Suprapubic skin (tissue), 4 donors: Measurements from ENCODE around the gene GINS1. TPM values are rescaled to one million over a fixed set of nuclear protein-coding genes. Genes with fewer than 3 reads are reported as not detected.
A peak's percentile ranks its signal among the peaks of the same experiment; 100 is the strongest.

Experiments
- DNase-seq, 2 donors: peaks; one replicate each; pipeline ENCODE4 v3.0.0-alpha.2; 2019; ENCODE audit warnings: low spot score in 2 of 2
- H3K27ac ChIP-seq: fragments of 200-600 bp; sonication (generic); one replicate; pipeline ENCODE4 v1.5.1; 2019
- H3K27me3 ChIP-seq: fragments of 200-600 bp; sonication (generic); one replicate; pipeline ENCODE4 v1.5.1; 2019
- H3K36me3 ChIP-seq: fragments of 200-600 bp; sonication (generic); one replicate; pipeline ENCODE4 v1.5.1; 2019
- H3K4me1 ChIP-seq: fragments of 200-600 bp; sonication (generic); one replicate; pipeline ENCODE4 v1.5.1; 2019
- H3K4me3 ChIP-seq: fragments of 200-600 bp; sonication (generic); one replicate; pipeline ENCODE4 v1.5.1; 2019; ENCODE audit warnings: mild to moderate bottlenecking
- H3K9me3 ChIP-seq: fragments of 200-600 bp; sonication (generic); one replicate; pipeline ENCODE4 v1.5.1; 2019
- EP300 ChIP-seq: sonication (generic); formaldehyde crosslinking; IDR thresholded peaks from one replicate; pipeline ENCODE4 v1.6.1; 2017; ENCODE audit warnings: antibody characterized with exemption
- POLR2A ChIP-seq, 2 donors: fragments of 450-650 bp; IDR thresholded peaks; one replicate each; pipeline ENCODE4 v1.6.1; 2017; ENCODE audit warnings: antibody characterized with exemption in 2 of 2, mild to moderate bottlenecking in 2 of 2, moderate library complexity in 2 of 2
- POLR2AphosphoS5 ChIP-seq, 3 donors: sonication (generic); formaldehyde crosslinking; IDR thresholded peaks; one replicate each; pipeline ENCODE4 v1.6.1; 2017; ENCODE audit warnings: antibody characterized with exemption in 3 of 3
- WGBS: methylation state at CpG from one replicate; pipeline ENCODE4 v1.1.5; 2018; 5-methylcytosine and 5-hydroxymethylcytosine counted together
- total RNA-seq, 4 donors: library from RNA; depleted of rRNA; stranded (reverse); fragments of >200 nt; gene quantifications; one replicate each; pipeline ENCODE4 v1.1.0, GENCODE V29; 2016
- TF ChIP-seq, protein P1 (sequence below), 2 donors: fragments of 200-600 bp in 1 of 2; fragments of 450-650 bp in 1 of 2; sonication (generic) in 1 of 2; IDR thresholded peaks; one replicate each; pipeline ENCODE4 v1.5.1; 2016 to 2019; ENCODE audit warnings: antibody characterized with exemption in 2 of 2, mild to moderate bottlenecking in 1 of 2, moderate library complexity in 1 of 2

Gene GINS1
- total RNA-seq, 4 donors from 2014 or later, result 2.4 to 3.6 (median 2.6) TPM

DNA sequence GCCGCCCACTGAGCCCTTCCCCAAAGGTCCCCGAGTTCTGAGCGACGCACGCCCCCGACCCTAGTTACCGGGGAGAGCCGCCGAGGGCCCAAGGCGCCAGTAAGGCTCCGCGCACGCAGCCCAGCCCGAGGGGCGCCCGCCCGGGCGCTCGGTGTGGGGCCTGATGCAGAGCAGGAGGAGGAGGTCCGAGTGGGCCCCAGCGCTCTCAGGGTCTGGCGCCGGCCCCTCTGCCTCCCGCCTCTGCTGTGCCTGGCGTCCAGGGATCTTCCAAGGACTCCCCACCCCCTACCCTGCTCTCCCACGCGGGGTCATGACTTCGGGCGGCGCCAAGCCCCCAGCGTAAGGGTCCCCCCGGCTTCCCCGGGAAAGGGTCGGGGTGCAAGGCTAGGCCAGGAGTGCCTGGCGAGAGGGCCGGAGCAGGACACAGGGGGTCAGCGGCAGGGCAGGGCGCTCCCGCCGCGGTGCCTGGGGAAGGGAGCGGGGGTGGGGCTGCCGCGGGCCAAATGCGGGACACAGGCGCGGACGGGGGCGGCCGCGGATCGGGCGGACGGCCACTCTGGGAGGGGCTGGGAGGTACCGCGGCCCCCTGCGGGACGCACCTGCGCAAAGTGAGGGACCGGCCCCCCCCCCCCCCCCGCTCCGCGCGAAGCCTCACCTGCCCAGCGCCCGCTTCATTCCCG lies 17.5 kb upstream of the GINS1 start:
- TF ChIP-seq POLR2AphosphoS5 (IDR thresholded peaks at IDR 0.05), result no peak
- TF ChIP-seq, protein P1, sequence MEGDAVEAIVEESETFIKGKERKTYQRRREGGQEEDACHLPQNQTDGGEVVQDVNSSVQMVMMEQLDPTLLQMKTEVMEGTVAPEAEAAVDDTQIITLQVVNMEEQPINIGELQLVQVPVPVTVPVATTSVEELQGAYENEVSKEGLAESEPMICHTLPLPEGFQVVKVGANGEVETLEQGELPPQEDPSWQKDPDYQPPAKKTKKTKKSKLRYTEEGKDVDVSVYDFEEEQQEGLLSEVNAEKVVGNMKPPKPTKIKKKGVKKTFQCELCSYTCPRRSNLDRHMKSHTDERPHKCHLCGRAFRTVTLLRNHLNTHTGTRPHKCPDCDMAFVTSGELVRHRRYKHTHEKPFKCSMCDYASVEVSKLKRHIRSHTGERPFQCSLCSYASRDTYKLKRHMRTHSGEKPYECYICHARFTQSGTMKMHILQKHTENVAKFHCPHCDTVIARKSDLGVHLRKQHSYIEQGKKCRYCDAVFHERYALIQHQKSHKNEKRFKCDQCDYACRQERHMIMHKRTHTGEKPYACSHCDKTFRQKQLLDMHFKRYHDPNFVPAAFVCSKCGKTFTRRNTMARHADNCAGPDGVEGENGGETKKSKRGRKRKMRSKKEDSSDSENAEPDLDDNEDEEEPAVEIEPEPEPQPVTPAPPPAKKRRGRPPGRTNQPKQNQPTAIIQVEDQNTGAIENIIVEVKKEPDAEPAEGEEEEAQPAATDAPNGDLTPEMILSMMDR (IDR thresholded peaks at IDR 0.05), result no peak
- no peak for TF ChIP-seq POLR2A (IDR thresholded peaks at IDR 0.05)
- TF ChIP-seq EP300, result no peak
- H3K27ac ChIP-seq, result peak overlapping the region; percentile 94
- no peaks in the 10 kb centered on the region for H3K36me3 ChIP-seq
- no CpG with 5 or more reads among the region's 67 CpGs for WGBS
- H3K9me3 ChIP-seq, result no peaks in the 10 kb centered on the region
- peaks cover 19% of the 10 kb centered on the region for H3K4me1 ChIP-seq
- no peaks in the 10 kb centered on the region for H3K27me3 ChIP-seq
- DNase-seq, result peak; percentile 76 to 81
- peak overlapping the region; percentile 90 for H3K4me3 ChIP-seq

DNA sequence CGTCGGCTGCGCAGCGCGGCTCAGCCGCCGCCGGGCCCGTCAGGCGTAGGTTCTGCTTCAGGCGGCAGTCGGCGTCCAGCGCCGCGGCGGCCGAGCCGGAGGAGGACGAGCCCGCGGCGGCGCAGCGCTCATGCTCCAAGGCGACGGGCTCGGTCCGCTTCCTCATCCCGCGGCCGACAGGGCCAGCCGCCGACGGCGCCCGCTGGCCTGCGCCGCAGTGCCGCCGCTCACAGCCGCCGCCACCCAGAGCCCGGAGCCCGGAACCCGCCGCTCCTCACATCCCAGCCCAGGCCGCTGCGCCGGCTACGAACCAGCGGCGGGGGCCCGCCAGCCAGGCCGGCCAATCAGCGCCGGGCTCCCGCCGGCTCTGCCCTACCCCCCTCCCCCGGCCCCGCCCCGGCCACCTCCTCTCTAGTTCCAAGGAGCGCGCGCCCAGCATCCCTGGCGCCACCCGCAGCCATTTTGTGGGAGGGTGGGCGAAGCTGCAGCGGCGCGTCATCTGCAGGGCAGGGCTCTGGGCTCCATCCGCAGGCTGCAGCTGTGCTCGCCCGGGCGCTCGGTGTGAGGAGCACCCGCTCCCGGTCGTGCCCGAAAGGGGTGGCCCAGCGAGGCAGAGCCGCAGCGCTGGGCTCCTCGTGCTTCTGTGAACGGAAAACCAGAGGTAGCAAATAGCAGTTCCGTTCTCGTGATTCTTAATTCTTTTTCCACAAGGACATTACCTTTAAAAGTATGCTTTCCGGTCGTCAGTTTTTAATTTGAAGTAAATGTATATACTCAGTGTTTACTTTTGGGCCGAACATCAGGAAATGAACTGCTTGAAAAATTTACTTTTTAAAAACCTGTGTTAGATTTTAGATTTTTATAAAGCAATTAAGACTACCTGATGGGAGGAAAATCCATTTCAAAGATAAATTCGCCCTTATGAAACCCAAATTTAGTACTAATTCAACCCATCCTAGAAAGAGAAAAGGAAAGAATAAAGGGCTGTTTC lies 16.6 kb upstream of the GINS1 start, which contains the start of gene ABHD12:
ABHD12 (minus strand) TSS at position 298 of the 991 bp plus-strand sequence; CDS start at position 166, 132 bp downstream.
- 1% methylated on average over 28 of the region's 91 CpGs for WGBS
- H3K36me3 ChIP-seq, result no peaks in the 10 kb centered on the region

DNA sequence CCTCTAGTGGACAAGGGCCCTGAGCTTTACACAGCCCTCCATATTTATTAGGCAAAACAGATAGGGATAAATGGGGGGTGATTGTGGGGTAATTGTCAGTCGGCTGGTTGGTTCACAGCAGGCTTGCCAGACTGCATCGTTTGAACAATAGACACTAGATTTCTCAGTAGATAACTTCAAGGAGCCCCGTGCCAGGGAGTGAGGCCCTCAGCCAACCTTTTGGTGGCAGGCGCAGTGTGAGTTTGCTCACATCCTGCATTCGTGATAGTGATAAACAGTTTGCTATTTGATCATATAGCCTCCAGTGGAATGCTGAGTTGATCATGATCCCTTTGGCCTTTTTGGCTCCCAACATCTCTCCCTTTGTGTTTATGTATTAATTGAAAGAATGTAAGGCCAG lies 13.2 kb upstream of the GINS1 start:
- WGBS, result 22% methylated on average over 5 of the region's 5 CpGs
- H3K4me1 ChIP-seq, result peaks cover 34% of the 10 kb centered on the region
- no peaks in the 10 kb centered on the region for H3K9me3 ChIP-seq
- no peak overlapping the region for H3K27ac ChIP-seq
- H3K27me3 ChIP-seq, result no peaks in the 10 kb centered on the region
- no peak for DNase-seq
- TF ChIP-seq POLR2A (IDR thresholded peaks at IDR 0.05), result no peak
- no peak for TF ChIP-seq POLR2AphosphoS5 (IDR thresholded peaks at IDR 0.05)
- TF ChIP-seq EP300, result no peak
- TF ChIP-seq, protein P1 (IDR thresholded peaks at IDR 0.05), result no peak
- H3K36me3 ChIP-seq, result no peaks in the 10 kb centered on the region
- H3K4me3 ChIP-seq, result no peak overlapping the region

More for the DNA sequence above, 16.6 kb upstream of the GINS1 start, which contains the start of gene ABHD12:
- H3K4me3 ChIP-seq, result peak within 1 kb of the TSS; percentile 90
- no peaks in the 10 kb centered on the region for H3K27me3 ChIP-seq
- H3K27ac ChIP-seq, result peak within 1 kb of the TSS; percentile 94
- no peaks in the 10 kb centered on the region for H3K9me3 ChIP-seq
- DNase-seq, result peak; percentile 96 to 98
- H3K4me1 ChIP-seq, result peaks cover 19% of the 10 kb centered on the region
- TF ChIP-seq, protein P1 (IDR thresholded peaks at IDR 0.05), result no peak
- TF ChIP-seq POLR2A (IDR thresholded peaks at IDR 0.05) (peak; percentile 46 to 53), EP300 (no peak), POLR2AphosphoS5 (IDR thresholded peaks at IDR 0.05) (peak in 1 of 3 donors; percentile 70)

DNA sequence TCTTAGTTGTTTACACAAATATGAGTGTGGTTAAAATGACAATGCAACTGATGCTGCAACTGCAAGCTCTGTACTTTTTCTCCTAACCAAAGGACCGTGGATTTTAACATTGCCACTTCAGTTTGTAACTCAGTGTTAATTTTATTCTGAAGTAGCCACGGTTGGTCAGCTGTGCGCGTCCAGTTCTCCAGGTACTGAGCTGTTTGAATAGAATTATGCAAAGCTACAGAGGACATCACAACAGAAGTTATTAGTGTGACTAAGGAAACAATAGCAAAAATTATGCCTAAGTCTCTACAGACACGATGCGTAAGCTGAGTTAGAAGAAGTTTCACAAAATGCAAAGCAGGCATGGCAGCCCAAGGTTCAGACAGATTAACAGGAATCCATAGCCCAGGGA lies 12.5 kb upstream of the GINS1 start:
- WGBS, result 88% methylated on average over 6 of the region's 6 CpGs
- Histone ChIP-seq H3K4me1 (peaks cover 27% of the 10 kb centered on the region), H3K27me3 (no peaks in the 10 kb centered on the region), H3K9me3 (no peaks in the 10 kb centered on the region), H3K36me3 (no peaks in the 10 kb centered on the region), H3K4me3 (no peak overlapping the region), H3K27ac (no peak overlapping the region)
- no peak for DNase-seq
- TF ChIP-seq POLR2A (IDR thresholded peaks at IDR 0.05) (no peak), EP300 (no peak), POLR2AphosphoS5 (IDR thresholded peaks at IDR 0.05) (no peak)
- TF ChIP-seq, protein P1 (IDR thresholded peaks at IDR 0.05), result no peak

DNA sequence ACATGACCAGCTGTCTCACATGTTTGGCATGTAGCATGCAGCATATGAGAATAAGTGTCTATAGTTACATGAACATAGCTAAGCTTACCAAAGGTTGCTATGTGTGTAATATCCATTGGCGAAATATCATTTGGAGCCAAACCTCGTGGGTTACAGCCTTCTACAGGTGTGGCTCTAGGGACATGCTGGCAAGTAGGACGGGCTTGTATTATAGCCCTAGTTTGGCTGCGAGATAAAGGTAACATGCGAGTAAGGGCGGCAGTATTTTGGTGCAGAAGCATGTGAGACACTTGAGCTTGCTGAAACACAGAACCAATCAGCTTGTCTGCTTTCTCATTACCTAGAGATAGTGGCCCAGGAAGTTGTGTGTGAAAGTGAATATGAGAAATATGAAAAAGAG lies 10.4 kb upstream of the GINS1 start:
- DNase-seq, result no peak
- H3K9me3 ChIP-seq, result no peaks in the 10 kb centered on the region
- TF ChIP-seq POLR2A (IDR thresholded peaks at IDR 0.05), result no peak
- TF ChIP-seq, protein P1 (IDR thresholded peaks at IDR 0.05), result no peak
- TF ChIP-seq EP300, result no peak
- TF ChIP-seq POLR2AphosphoS5 (IDR thresholded peaks at IDR 0.05), result no peak
- no peaks in the 10 kb centered on the region for H3K36me3 ChIP-seq
- 73% methylated on average over 6 of the region's 6 CpGs for WGBS
- H3K4me1 ChIP-seq, result peaks cover 20% of the 10 kb centered on the region
- no peaks in the 10 kb centered on the region for H3K27me3 ChIP-seq
- H3K27ac ChIP-seq, result peak overlapping the region; percentile 34
- H3K4me3 ChIP-seq, result no peak overlapping the region
